Breast epithelium (tissue), 4 donors: ENCODE measurements around the gene ADNP. TPM values are rescaled to one million over a fixed set of nuclear protein-coding genes. Genes with fewer than 3 reads are reported as not detected.

Experiments
- DNase-seq, 2 donors: peaks; one replicate each; pipeline ENCODE4 v3.0.0-alpha.2; 2019; ENCODE audit warnings: low spot score in 2 of 2
- H3K27ac ChIP-seq, 2 donors: fragments of 200-600 bp; sonication (generic) in 1 of 2; one replicate each; pipeline ENCODE4 v1.5.1; 2016 to 2019; ENCODE audit warnings: mild to moderate bottlenecking in 1 of 2
- H3K27me3 ChIP-seq, 2 donors: fragments of 200-600 bp; sonication (generic) in 1 of 2; one replicate each; pipeline versions ENCODE4 v1.5.1 to v1.6.0; 2017 to 2019; ENCODE audit warnings: control low read depth in 1 of 2, mild to moderate bottlenecking in 1 of 2
- H3K36me3 ChIP-seq: fragments of 200-600 bp; one replicate; pipeline ENCODE4 v1.5.1; 2019
- H3K4me1 ChIP-seq, 2 donors: fragments of 200-600 bp; sonication (generic); one replicate each; pipeline ENCODE4 v1.5.1; 2016 to 2019; ENCODE audit warnings: control low read depth in 1 of 2
- H3K4me3 ChIP-seq, 3 donors: fragments of 200-600 bp; sonication (generic); 1 replicate in 2 of 3; 2 replicates in 1 of 3; pipeline ENCODE4 v1.5.1; 2016 to 2019; ENCODE audit warnings: mild to moderate bottlenecking in 3 of 3, moderate library complexity in 2 of 3
- H3K9me3 ChIP-seq, 2 donors: fragments of 200-600 bp; sonication (generic) in 1 of 2; one replicate each; pipeline ENCODE4 v1.5.1; 2016 to 2019; ENCODE audit warnings: control low read depth in 1 of 2
- POLR2A ChIP-seq: fragments of 450-650 bp; IDR thresholded peaks from one replicate; pipeline ENCODE4 v1.6.1; 2016; ENCODE audit warnings: antibody characterized with exemption, mild to moderate bottlenecking, moderate library complexity
- POLR2AphosphoS5 ChIP-seq, 3 donors: sonication (generic); formaldehyde crosslinking; IDR thresholded peaks; one replicate each; pipeline ENCODE4 v1.6.1; 2017; ENCODE audit warnings: antibody characterized with exemption in 3 of 3
- intact Hi-C: fragments of 100-400 bp; cut with DNase I; formaldehyde crosslinking; loops from one replicate; pipeline ENCODE4 v1.15.1; 2023; ENCODE audit warnings: low total_unique reads
- total RNA-seq, 3 donors: library from RNA; depleted of rRNA; stranded (reverse); fragments of >200 nt; gene quantifications; one replicate each; pipeline ENCODE4 v1.1.0, GENCODE V29; 2016
- TF ChIP-seq, protein P1 (sequence below), 3 donors: fragments of 450-650 bp; IDR thresholded peaks; one replicate each; pipeline ENCODE4 v1.5.1; 2016 to 2017; ENCODE audit warnings: antibody characterized with exemption in 3 of 3, mild to moderate bottlenecking in 3 of 3, moderate library complexity in 3 of 3

The ADNP gene
- total RNA-seq, 3 donors from 2014 or later = 51.7 to 70.2 (median 60.0) TPM

DNA sequence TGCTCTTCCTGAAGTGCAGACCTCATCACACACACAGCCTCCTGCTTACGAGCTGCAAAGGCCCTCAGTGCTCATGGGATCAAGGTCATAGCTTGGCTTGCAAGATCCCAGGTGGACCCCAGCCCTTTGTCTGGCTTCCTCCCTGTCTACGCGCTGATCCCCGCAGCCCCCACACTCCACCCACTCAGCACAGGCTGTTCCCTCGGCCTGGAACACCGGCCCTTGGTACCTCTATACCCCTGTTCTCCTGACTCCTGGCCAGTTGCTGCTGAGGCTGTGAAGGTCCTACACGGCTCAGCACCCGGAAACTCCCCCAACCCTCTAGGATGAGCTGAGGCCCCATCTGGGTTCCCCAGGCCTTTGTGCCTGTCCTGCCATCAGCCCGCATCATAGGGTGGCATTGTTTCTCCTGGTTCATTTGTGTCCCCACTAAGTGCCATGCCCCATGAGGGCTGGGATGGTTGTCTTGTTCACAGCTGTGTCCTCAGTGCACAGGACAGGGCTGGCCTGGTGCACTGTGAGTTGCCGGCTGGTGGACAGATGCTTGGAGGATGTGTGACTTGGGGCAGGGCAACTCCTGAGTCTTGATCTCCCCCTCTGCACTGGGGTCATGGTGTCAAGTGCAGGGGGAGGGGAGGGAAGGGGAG lies 57.0 kb downstream of the ADNP start:
- H3K27ac ChIP-seq = no peak overlapping the region
- no peaks in the 10 kb centered on the region for H3K9me3 ChIP-seq
- H3K4me1 ChIP-seq = no peaks in the 10 kb centered on the region
- intact Hi-C loops = no loop called here
- H3K4me3 ChIP-seq = no peak overlapping the region
- no peaks in the 10 kb centered on the region for H3K27me3 ChIP-seq
- no peak for DNase-seq
- TF ChIP-seq POLR2AphosphoS5 (IDR thresholded peaks at IDR 0.05) (no peak), POLR2A (no peak)
- TF ChIP-seq, protein P1, sequence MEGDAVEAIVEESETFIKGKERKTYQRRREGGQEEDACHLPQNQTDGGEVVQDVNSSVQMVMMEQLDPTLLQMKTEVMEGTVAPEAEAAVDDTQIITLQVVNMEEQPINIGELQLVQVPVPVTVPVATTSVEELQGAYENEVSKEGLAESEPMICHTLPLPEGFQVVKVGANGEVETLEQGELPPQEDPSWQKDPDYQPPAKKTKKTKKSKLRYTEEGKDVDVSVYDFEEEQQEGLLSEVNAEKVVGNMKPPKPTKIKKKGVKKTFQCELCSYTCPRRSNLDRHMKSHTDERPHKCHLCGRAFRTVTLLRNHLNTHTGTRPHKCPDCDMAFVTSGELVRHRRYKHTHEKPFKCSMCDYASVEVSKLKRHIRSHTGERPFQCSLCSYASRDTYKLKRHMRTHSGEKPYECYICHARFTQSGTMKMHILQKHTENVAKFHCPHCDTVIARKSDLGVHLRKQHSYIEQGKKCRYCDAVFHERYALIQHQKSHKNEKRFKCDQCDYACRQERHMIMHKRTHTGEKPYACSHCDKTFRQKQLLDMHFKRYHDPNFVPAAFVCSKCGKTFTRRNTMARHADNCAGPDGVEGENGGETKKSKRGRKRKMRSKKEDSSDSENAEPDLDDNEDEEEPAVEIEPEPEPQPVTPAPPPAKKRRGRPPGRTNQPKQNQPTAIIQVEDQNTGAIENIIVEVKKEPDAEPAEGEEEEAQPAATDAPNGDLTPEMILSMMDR (IDR thresholded peaks at IDR 0.05) = no peak
- H3K36me3 ChIP-seq = no peaks in the 10 kb centered on the region

DNA sequence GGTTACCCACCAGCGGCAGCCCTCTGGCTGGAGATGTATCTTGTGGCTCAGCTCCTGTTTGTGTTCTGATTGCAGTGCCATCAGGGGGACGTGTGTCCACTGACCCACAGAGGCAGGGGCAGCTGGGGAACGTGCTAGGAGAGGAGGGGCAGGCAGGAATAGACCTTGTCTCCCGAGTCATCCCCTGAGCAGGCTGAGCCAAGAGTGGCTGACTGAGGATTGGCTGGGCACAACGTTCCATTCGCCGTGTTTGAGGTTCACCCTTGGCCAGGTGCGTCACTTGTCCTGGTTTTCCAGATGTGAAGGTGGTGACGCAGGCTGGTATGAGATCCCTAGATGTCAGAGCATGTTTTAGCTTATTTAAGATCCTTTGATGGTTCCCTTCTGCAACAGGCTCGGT lies 57.7 kb downstream of the ADNP start:
- Histone ChIP-seq H3K9me3 (no peaks in the 10 kb centered on the region), H3K4me1 (no peaks in the 10 kb centered on the region), H3K36me3 (no peaks in the 10 kb centered on the region), H3K27me3 (no peaks in the 10 kb centered on the region), H3K4me3 (no peak overlapping the region), H3K27ac (no peak overlapping the region)
- intact Hi-C loops = no loop called here
- TF ChIP-seq POLR2AphosphoS5 (IDR thresholded peaks at IDR 0.05) (no peak), POLR2A (no peak)
- TF ChIP-seq, protein P1 (IDR thresholded peaks at IDR 0.05) = no peak
- no peak for DNase-seq

DNA sequence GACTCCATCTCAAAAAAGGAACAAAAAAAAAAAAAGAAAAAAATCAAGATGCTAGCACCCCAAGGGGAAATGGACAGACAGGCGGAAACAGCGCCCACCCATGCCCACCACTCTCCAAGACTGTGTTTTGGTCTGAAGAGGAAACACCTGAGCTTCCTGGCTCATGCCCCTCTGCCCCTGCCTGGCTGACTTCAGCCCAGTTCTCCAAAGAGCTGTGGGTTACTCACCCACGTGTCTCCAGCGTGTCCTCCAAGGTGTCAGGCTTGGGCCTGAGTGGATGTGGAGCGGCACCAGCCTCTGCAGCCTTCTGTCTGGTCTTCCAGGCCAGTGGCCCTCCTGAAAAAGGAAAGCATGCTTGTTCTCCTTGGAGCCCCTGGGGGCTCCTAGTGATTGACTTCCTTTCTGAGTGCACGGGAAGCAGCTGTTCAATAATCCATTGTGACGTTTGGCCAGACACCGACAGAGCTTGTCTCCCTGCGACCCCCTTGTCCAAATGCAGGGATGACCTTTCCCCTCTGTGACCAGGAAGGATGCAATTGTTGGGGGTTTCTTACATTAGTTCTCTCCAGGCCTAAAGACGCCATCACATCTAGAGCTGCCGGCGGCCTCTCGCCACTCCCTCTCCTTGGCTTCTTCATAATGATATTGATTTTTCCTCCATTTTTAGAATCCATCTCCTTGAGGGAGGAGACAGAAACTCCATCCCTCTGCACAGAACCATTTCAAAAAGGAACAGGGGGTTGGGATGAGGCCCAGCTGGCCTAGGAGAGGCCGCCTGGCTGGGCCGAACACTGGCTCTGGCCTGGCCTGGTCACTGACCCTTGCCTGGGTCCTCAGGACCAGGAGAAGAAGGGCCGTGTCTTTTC lies 58.4 kb downstream of the ADNP start:
- Histone ChIP-seq H3K4me3 (no peak overlapping the region), H3K27me3 (no peaks in the 10 kb centered on the region), H3K36me3 (no peaks in the 10 kb centered on the region), H3K4me1 (no peaks in the 10 kb centered on the region), H3K27ac (no peak overlapping the region), H3K9me3 (no peaks in the 10 kb centered on the region)
- TF ChIP-seq POLR2A = no peak
- TF ChIP-seq, protein P1 (IDR thresholded peaks at IDR 0.05) = no peak
- intact Hi-C loops = no loop called here
- no peak for DNase-seq

DNA sequence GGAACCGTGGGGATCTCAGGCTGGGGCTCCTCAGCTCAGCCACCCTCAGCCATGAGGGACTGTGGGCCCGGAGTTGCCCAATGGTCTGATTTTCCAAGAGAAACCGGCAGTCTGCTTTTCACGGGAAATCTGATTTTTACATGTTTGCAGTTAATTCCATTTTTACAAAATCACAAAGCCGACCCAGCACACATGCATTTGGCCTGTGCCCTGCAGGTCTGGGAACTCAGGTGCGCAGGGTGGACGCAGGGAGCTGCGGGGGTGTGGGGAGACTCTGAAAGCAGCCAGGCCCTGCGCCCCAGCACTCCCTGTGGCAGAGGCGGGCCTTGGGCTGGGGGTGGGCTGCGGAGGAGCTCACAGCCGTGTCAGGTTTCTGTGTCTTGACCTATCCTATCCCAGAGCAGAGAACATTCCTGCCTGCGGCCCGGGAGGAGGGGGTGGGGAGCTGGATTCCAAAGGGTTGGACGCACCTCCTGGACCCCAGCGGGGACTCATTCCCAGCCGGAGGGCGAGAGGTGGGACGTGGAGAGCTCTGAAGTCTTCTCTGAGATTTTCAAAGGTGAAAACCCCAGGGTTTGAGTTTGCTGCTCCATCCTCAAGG lies 60.6 kb downstream of the ADNP start:
- DNase-seq = no peak
- TF ChIP-seq, protein P1 (IDR thresholded peaks at IDR 0.05) = no peak
- no peak for TF ChIP-seq POLR2AphosphoS5 (IDR thresholded peaks at IDR 0.05)
- no peak for TF ChIP-seq POLR2A
- Histone ChIP-seq H3K4me1 (no peaks in the 10 kb centered on the region), H3K4me3 (no peak overlapping the region), H3K36me3 (no peaks in the 10 kb centered on the region), H3K27ac (no peak overlapping the region), H3K9me3 (no peaks in the 10 kb centered on the region), H3K27me3 (no peaks in the 10 kb centered on the region)
- intact Hi-C loops = no loop called here
